Measurements from ENCODE around the gene CFAP68. TPM values are rescaled to one million over a fixed set of nuclear protein-coding genes. Genes with fewer than 3 reads are reported as not detected.

CFAP68 gene
- total and polyA plus RNA-seq, 9 of the 15 experiments (the other 6 are each of a cell fraction or from before 2014, with no cell fraction given): 22.8 to 72.3 (median 52.5) TPM

GRCh38 chr11:111909378-111909777, 30.0 kb downstream of the CFAP68 start (continued):
- TF ChIP-seq ZNF518B (CRISPR knock-in tag; IDR thresholded peaks at IDR 0.05): no peak

- H3K27ac ChIP-seq (ENCODE audit: extremely low read depth, low read depth, low read length): peak overlapping the region; percentile 57
- no peaks in the 10 kb centered on the region for H3K9me3 ChIP-seq (replicated peaks; ENCODE audit: control insufficient read depth, insufficient read depth, low read depth, low read length)
- peak overlapping the region; percentile 68 for H3K4me2 ChIP-seq (ENCODE audit: insufficient read depth, low read length)
- no peaks in the 10 kb centered on the region for H3K36me3 ChIP-seq (ENCODE audit: control insufficient read depth, insufficient read depth, low read length)
- ChIA-PET POLR2A (interaction anchor here (0.6 to 2.9 kb wide), 11 partner anchors 10 to 314 kb away, joined by 3 to 13 read pairs (median 3); partner anchors contain the start of gene DIXDC1), CTCF (ENCODE audit: low intra/inter-chr PET ratio) (no interaction called here)
- intact Hi-C loops (cut with micrococcal nuclease): loop anchor here (5.0 kb wide), 1 partner anchor 34 kb away; the partner anchor contains the start of genes CFAP68 and FDXACB1
- no peaks in the 10 kb centered on the region for H4K20me1 ChIP-seq (replicated peaks; ENCODE audit: control insufficient read depth, insufficient read depth, low read length)
- peaks cover 35 to 37% of the 10 kb centered on the region in 2 experiments; a peak in 4 of 5 replicates for H3K4me1 ChIP-seq (replicated peaks in 1 of 2; ENCODE audit: control insufficient read depth in 2 of 2, insufficient read depth in 2 of 2, low read length in 2 of 2)
- H3K79me2 ChIP-seq (ENCODE audit: control insufficient read depth, insufficient read depth, low read length): no peaks in the 10 kb centered on the region
- WGBS (ENCODE audit: insufficient coverage, low coverage, missing lambda C conversion rate): 7% methylated on average over 9 of the region's 9 CpGs
- ATAC-seq: peak; percentile 89
- H2AFZ ChIP-seq (ENCODE audit: low read depth, low read length): peak overlapping the region; percentile 76
- no TSS peak for BruUV-seq (replicated peaks)
- no peak overlapping the region for H3K4me3 ChIP-seq
- peak; percentile 98 for FAIRE-seq
- H3K9me1 ChIP-seq (ENCODE audit: control insufficient read depth, insufficient read depth, low read length): peaks cover 3% of the 10 kb centered on the region
- H3K9ac ChIP-seq (ENCODE audit: insufficient read depth in 1 of 2, low read depth in 2 of 2, low read length in 2 of 2): peak overlapping the region; percentile 20 to 62; a peak in 1 of 4 replicates
- in situ Hi-C loops (cut with MboI): no loop called here
- H3K27me3 ChIP-seq (ENCODE audit: control insufficient read depth in 2 of 2, insufficient read depth in 2 of 2, low read length in 2 of 2): no peaks in the 10 kb centered on the region
- DNase-seq (ENCODE audit: extremely low read depth in 1 of 4, low spot score in 3 of 4): peak; percentile 56 to 89 (median 74)
- TF ChIP-seq KDM1A (IDR thresholded peaks at IDR 0.05) (peak; percentile 73 to 78; a peak in 3 of 4 replicates), SIRT6 (IDR thresholded peaks at IDR 0.05; ENCODE audit: low read depth, low read length) (no peak), NRF1 (conservative IDR thresholded peaks at IDR 0.05 in 1 of 2, IDR thresholded peaks at IDR 0.05 in 1 of 2) (no peak), NKRF (IDR thresholded peaks at IDR 0.05; ENCODE audit: borderline replicate concordance) (peak; percentile 26; the same call in 1 of the 2 replicates), CBX2 (IDR thresholded peaks at IDR 0.05; ENCODE audit: insufficient read depth, low read length, poor library complexity, severe bottlenecking) (no peak), KHSRP (IDR thresholded peaks at IDR 0.05) (0 out of 2 replicates have a peak, but pooled peaks have one; percentile 14), NFIC (IDR thresholded peaks at IDR 0.05) (peak; percentile 69), CBFA2T3 (IDR thresholded peaks at IDR 0.05) (peak; percentile 92), CREM (IDR thresholded peaks at IDR 0.05; ENCODE audit: low read depth) (0 out of 2 replicates have a peak, but pooled peaks have one; percentile 26), UBTF (IDR thresholded peaks at IDR 0.05; ENCODE audit: borderline replicate concordance in 1 of 2, low read depth in 2 of 2, low read length in 2 of 2) (0 out of 4 replicates have a peak, but pooled peaks of 1 of the 2 experiments have one; percentile 57)
These were observed 31.6 kb downstream of the CFAP68 start for GRCh38 chr11:111910676-111911562.
